Activated naive CD4-positive, alpha-beta T cell treated with anti-CD3 and anti-CD28 coated beads, Interleukin-2, amount 50 U/mL, for 16 hours (primary cell): Measurements from ENCODE around the gene ANTKMT.
"Not testable (repeated sequence)": the region's sequence is repeated elsewhere in the genome, so short reads cannot be mapped to it uniquely, and the experiment has no call there.

Source experiments
- DNase-seq: peaks from one replicate; pipeline ENCODE4 v3.0.0-alpha.2; 2020

Gene ANTKMT

DNA sequence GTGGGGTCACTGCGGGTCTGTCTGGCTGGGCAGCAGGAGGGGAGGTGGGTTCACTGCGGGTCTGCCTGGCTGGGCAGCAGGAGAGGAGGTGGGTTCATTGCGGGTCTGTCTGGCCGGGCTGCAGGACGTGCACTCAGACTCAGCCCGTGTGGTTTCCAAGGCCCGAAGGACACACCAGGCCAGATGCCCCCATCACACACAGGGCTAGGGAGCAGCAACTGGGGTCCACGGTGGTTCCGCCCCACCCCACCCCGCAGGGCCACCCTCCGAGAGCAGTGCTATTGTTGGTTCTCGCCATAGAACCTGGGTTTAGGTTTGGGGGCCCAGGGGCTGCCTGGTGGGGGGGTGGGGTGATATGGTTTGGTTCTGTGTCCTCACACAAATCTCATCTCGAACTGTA, 25.7 kb downstream of the ANTKMT start:
- DNase-seq, result no peak

- no peak for DNase-seq
Observed at GRCh38 chr16:747978-748746, 27.2 kb downstream of the ANTKMT start.

DNA sequence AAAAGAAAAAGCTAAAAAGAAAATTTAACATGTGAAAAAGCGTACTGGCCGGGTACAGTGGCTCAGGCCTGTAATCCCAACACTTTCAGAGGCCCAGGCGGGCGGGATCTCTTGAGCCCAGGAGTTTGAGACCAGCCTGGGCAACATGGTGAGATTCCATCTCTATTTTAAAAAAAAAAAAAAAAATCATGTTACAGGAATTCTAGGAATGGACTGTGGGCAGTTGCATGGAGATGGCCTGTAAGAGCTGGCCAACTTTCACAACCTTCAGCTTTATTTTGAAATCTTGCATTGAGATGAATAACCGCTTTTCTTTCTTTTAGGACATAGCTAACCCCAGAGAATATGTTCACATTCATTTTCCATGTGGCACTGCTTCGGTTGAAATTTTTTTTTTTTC, 28.1 kb downstream of the ANTKMT start:
- no peak for DNase-seq

DNA sequence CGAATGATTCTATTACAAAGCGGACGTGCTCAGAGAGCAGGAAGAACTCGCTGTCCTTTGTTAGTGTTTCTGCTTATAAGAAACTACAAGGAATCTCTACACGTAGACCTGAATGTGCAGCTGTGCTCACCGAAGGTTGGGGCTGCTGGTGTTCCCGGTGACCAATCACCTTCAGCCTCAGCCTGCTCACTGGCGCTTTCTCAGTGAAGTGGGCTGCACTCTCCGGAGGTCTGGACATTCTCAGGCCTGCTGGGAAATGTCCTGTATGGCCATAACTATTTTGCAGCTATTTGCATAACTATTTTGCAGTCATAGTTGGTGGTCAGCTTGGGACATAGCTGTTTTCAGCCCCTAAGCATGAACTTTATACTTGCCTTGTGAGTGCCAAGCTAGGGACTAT, 29.5 kb downstream of the ANTKMT start:
- DNase-seq, result no peak

DNA sequence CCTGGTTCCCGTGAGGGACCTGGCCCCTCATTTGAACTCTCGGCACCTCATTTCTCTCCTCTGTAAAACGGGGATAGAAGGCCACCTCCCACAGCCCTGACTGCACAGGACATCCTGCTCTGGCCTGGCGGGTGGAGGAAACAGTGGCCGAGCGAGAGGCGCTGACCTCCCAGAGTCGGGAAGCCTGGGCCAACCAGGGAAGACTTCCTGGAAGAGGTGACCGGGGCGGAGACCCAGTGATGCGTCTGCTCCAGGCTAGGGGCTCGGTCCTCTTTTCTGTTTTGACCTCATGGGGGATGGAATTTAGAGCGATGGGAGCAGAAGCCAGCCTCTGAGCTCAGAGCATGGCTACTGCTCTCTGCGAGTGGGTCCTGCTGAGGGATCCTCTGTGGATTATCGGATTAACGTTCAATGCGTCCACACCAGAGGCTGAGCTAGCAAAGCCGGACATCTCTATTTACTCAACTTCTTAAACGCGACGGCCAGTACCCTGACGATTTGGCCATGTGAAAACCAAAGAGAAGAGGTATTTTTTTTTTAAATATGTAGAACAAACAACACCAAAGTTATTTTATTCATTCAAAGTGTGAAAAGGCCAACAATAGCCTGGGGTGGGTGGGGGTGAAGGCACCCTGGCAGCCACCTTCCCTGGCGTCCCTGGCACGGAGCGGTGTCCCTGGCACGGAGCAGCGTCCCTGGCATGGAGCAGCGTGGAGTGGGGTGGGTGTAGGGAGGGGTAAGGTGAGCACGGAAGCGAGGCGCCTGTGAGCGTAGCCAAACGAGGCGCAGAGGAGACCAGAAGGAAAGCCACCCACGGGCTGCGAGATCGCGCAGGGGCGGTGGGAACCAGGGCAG, 30.4 kb downstream of the ANTKMT start:
- no peak for DNase-seq

DNA sequence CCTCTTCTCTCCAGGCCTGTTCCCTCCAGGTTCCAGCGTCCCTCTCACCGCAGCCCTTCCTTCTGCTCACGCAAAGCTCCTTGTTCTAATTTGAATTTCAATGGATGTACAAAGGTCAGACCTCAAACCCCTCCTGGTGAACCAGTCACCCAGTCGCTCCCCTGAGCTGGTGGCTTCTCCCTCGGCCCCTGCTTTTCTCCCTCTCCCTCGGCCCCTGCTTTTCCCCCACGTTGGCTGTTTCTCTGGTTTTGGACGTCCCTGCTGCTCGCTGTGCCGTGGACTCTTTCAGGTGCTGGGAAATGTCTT, 31.0 kb downstream of the ANTKMT start:
- DNase-seq, result no peak

DNA sequence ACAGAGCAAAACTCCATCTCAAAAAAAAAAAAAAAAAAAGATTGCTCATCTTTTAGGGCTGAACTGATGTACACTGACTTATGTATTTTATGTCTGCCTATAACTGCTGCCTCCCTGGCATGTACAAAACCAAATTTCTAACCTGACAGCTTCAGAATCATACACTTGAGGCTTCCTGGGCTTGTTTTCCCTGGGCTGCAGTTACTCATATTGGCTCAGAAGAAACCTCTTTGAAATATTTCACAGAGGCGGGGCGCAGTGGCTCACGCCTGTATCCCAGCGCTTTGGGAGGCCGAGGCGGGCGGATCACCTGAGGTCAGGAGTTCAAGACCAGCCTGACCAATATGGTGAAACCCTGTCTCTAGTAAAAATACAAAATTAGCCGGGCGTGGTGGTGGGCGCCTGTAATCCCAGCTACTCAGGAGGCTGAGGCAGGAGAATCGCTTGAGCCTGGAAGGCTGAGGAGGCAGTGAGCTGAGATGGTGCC, 33.2 kb downstream of the ANTKMT start:
- DNase-seq, result not testable (repeated sequence)

DNA sequence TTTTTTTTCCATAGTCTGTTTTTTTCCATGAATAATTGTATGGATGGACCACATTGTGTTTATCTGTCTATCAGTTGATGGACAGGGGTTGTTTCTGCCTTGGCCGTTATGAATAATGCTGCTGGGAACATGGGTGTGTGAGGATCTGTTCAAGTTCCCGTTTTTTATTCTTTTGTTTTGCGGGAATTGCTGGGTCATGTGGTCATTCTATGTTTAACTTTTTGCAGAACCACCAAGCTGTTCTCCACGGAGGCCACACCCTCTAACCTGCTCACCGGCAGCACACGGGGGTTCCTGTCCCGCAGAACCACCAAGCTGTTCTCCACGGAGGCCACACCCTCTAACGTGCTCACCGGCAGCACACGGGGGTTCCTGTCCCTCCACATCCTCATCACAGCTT, 33.7 kb downstream of the ANTKMT start:
- DNase-seq, result no peak

DNA sequence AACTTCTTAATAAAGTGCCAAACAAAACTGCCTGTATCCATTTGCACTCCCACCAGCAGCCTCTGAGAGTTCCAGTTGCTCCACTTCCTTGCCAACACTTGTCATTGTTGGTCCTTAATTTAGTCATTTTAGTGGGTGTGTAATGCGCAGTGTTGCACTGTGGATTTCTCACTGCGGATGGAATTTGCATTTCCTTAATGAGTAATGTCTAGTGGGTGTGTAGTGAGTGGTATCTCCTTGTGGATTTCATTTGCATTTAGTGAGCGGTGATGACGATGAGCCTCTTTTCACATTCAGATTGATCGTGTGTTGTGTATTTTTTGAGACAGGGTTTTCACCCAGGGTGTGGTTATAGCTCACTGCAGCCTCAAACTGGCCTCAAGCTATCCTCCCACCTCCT, 35.5 kb downstream of the ANTKMT start:
- DNase-seq, result no peak

DNA sequence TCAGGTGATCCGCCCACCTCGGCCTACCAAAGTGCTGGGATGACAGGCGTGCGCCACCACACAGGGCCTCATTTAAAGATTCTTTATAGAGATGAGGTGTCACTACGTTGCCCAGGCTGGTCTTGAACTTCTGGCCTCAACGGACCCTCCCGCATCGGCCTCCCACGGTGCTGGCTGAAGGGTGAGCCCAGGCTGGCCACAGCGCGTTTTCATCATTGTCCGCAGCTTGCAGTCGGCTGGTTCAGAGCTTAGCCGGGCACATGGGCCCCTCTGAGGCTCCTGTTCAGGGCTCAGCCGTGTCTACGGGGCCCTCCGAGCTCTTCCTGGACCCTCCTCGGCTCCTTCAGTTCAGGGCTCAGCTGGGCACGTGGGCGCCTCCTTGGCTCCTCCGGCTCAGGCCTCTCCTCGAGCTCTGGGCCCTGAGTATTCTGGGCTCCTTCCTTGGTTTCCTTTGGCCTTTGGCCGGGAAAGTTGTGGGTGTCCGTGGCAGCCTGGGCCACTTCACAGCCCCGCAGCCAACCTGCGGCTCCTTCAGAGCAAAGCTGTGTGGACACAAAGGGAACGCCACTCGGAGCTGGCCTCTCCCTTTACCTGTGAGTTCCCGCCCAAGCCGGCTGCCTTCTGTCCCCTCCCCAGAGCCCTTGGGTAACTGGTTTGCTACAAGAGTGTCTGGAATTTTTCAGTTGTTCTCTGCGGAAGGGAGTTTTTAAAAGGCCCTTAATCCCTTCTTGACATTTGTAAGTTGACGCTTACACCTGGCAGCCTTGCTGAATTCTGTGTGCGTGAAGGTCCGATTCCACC, 38.4 kb downstream of the ANTKMT start:
- DNase-seq, result no peak

DNA sequence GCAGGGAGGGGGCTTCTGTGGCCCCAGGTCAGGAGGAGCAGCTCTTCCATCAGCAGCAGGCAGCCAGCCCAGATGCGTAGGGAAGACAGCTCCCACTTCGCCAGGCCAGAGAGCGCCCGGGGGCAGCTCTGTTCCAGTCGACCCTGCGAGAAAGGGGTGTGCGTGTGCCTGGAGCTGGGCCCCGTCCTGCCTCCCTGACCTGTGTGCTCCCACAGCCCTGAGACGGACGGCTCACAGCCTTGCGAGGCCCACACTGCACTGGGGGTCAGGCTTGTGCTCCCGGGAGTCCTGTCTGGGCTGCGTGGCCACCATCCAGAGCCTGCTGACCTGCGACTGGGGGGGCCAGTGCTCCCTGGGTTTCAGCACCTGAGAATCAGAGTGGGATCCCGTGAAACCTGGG, 39.1 kb downstream of the ANTKMT start:
- DNase-seq, result no peak

- no peak for DNase-seq
Observed at GRCh38 chr16:760545-761343, 39.8 kb downstream of the ANTKMT start, which contains the start of gene MSLN. Gene MSLN, plus strand, starts transcription at chr16:760734. Its CDS starts 1,947 bp downstream, at chr16:762681.

GRCh38 chr16:761625-762513, 40.9 kb downstream of the ANTKMT start:
- no peak for DNase-seq

GRCh38 chr16:762595-763268, 41.8 kb downstream of the ANTKMT start:
- DNase-seq, result no peak

DNA sequence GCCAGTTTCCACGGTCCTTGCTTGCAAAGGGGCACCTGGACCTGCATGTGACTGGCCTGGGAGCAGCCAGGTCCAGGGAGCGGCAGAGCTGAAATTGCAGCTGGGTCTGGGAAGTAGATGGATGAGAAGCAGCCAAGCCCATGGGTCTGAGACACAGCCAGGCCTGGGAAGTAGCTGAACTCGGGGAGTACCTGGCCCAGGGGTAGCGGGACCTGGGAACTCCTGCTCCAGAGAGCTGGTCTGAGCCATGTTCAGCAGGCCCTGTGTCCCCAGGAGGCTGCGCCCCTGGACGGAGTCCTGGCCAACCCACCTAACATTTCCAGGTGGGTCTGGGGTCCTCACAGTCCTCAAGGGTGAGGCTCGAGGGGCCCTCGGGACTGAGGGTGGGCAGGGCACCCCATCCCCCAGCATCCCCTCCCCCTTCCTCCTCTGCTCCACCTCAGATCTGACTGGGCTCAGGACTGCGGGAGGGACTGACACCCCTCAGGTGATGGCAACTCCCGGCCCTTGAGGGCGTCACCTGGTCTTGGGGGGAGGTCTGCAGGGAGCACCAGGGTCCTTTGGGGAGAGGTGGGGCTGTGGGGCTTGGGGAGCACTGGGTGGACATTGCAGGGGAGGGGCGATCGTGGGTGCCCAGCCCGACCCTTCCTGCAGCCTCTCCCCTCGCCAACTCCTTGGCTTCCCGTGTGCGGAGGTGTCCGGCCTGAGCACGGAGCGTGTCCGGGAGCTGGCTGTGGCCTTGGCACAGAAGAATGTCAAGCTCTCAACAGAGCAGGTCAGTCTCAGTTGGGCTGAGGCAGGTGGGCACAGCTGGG, 42.6 kb downstream of the ANTKMT start:
- no peak for DNase-seq

- DNase-seq, result no peak
Observed at GRCh38 chr16:764184-764750, 43.3 kb downstream of the ANTKMT start.

- no peak for DNase-seq
Observed at GRCh38 chr16:764848-765487, 44.0 kb downstream of the ANTKMT start.

- DNase-seq, result no peak
Observed at GRCh38 chr16:765488-765865, 44.5 kb downstream of the ANTKMT start.
